Activated T-cell treated with anti-CD3 and anti-CD28 coated beads, Interleukin-2, amount 50 U/mL, for 48 hours (primary cell): ENCODE data around the gene ACACA.

Source experiments
- DNase-seq, 2 experiments: peaks; one replicate each; pipeline ENCODE4 v3.0.0-alpha.2; 2020

Gene ACACA

GRCh38 chr17:37340804-37341203 is 65.8 kb downstream of the ACACA start:
- DNase-seq, result no peak

- DNase-seq, result no peak
These were observed 67.3 kb downstream of the ACACA start for GRCh38 chr17:37339321-37339720.

- DNase-seq, result no peak
These were observed 67.8 kb downstream of the ACACA start for GRCh38 chr17:37338847-37339246.

- DNase-seq, result no peak
These were observed 79.1 kb downstream of the ACACA start for GRCh38 chr17:37327341-37328090.

- no peak for DNase-seq
These were observed 83.6 kb downstream of the ACACA start for GRCh38 chr17:37322826-37323561.

GRCh38 chr17:37322106-37322505 is 84.5 kb downstream of the ACACA start:
- no peak for DNase-seq

- DNase-seq, result no peak
These were observed 87.6 kb downstream of the ACACA start for GRCh38 chr17:37318931-37319594.

- DNase-seq, result no peak
These were observed 88.8 kb downstream of the ACACA start for GRCh38 chr17:37317867-37318266.

- DNase-seq, result no peak
These were observed 91.0 kb downstream of the ACACA start for GRCh38 chr17:37315601-37316000.

GRCh38 chr17:37312137-37312923 is 94.3 kb downstream of the ACACA start:
- DNase-seq, result no peak

GRCh38 chr17:37310940-37311339 is 95.7 kb downstream of the ACACA start:
- no peak for DNase-seq

- DNase-seq, result no peak
These were observed 97.6 kb downstream of the ACACA start for GRCh38 chr17:37309051-37309450.

GRCh38 chr17:37305406-37305905 is 101.2 kb downstream of the ACACA start:
- DNase-seq, result no peak

GRCh38 chr17:37301288-37301687 is 105.3 kb downstream of the ACACA start:
- no peak for DNase-seq

- no peak for DNase-seq
These were observed 106.0 kb downstream of the ACACA start for GRCh38 chr17:37300683-37301082.

GRCh38 chr17:37299257-37299980 is 107.2 kb downstream of the ACACA start:
- DNase-seq, result no peak

- DNase-seq, result no peak
These were observed 110.7 kb downstream of the ACACA start for GRCh38 chr17:37295888-37296287.

- DNase-seq, result no peak
These were observed 111.7 kb downstream of the ACACA start for GRCh38 chr17:37294888-37295287.

GRCh38 chr17:37293770-37294169 is 112.9 kb downstream of the ACACA start:
- no peak for DNase-seq

- no peak for DNase-seq
These were observed 114.1 kb downstream of the ACACA start for GRCh38 chr17:37292429-37293139.

GRCh38 chr17:37291351-37291750 is 115.3 kb downstream of the ACACA start:
- DNase-seq, result no peak
